GM21526 (cell line): ENCODE results near the gene ALCAM.

Experiments
- ATAC-seq: cut with Tn5 transposase; IDR thresholded peaks from one replicate; pipeline ENCODE4 v1.9.1; 2021; ENCODE audit warnings: moderate library complexity; ENCODE audit not compliant: unreplicated experiment, low FRiP score

The ALCAM gene

DNA sequence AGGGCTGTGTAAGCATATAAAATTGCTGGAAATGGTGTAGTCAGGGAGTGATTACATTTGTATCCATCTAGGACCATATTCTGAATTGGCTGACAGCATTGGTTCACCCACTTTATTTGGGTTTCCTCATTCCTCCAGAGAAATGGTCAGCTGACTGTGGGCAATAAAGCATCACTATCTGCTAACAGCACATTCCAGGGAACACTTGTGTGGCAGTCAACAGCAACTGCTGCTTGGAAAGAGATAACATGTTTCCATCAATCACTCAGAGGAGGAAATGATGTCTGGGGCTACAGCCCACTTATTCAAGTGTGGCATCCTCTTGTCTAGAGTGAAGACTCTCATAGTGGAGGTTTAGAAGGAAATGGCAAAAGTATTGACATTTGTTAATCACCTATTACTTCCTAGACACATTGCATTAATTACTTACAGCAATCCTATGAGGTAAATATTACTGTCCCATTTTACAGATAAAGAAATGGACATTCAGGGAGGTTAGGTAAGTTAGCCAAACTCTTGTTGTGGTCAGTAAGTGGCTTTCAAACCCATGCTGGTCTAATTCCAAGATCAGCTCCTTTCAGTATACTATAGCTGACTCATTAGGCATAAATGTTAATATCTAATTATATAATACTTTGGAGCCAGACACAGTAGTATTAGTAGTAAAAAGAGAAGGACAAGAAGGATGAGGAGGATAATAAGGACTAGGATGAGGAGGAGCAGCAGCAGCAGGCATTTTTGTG is 247.8 kb downstream of the ALCAM start:
- ATAC-seq, result no peak

DNA sequence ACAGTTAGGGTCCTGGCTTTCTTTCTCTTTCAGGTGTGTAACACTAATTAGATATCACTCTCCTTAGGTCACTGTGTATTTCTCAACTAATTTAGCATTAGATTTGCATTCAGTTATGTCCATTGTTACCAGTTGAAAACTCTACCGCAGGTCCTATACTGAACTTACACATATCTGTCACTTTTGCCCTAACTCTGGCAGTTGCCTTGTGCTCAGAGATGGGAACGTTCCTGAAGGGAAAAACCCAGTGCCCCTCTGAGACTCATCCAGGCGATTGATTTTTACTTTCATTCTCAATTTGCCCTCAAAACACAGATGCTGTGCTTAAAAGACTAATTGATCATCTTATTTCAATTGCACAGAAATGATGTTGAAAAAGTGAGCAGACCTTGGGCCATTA is 249.1 kb downstream of the ALCAM start:
- ATAC-seq, result no peak

DNA sequence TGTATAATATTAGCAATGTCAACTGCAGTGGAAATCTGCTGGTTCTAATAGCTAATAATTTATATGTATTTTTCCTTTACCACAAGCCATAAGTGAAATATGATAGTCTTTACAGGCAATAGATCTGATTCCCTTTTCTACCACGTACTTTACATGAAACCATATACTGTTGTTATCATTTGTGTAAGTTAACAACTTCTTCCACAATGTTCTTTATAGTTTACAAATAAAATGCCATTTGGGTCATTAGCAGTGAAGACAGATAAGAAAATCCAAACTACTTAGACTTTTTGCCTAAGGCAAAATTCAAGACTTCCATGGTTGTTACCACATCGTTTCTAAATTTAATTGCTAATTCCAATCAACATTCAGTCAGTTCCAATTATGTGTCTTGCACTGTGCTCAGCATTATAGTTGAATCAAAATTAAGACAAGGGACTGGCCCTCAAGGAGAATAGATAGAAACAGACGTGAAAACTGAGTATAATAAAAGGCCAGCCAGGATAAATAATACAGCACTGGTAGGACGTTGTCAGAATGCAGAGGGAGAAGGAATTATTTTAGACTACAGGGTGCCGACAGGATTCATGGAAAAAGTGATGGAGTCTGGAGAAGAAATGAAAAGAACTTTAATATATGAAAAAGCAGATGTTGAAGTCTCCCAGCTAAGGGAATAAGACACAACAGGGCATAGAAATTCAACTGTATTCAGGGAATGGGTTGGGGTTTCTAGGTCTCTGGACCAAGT is 249.8 kb downstream of the ALCAM start:
- no peak for ATAC-seq

DNA sequence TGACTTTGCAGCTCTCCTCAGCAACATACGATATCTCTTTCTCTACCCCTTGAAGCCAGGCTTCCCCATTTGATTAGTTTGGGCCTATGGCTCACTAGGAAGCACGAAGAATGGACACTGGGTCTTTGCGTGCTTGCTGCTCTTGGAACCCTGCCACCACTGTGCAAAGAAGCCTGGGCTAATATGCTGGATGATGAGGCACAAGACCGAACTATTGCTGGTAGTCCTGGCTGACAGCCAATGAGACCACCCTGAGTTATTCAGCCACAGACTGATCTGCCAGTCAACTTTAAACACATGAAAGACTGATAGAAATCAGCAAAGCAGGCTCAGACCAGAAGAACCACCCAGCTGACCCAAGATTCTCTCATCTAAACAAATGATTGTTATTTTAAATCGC is 251.8 kb downstream of the ALCAM start:
- ATAC-seq, result no peak

DNA sequence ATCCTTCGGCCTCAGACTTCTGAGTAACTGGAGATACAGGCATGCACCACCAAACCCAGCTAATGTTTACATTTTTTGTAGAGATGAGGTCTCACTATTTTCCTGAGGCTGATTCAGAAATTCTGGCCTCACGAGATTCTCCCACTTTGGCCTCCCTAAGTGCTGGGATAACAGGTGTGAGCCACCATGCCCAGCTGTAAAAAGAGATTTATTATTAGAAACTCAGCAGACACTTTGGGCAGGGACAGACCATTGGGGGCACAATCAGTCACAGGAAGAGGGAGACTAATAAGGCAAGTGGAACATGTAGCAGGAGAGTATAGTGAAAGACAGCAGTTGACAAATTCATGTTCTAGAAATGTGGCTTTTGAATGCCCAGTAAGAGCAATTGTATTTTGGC is 252.9 kb downstream of the ALCAM start:
- no peak for ATAC-seq

DNA sequence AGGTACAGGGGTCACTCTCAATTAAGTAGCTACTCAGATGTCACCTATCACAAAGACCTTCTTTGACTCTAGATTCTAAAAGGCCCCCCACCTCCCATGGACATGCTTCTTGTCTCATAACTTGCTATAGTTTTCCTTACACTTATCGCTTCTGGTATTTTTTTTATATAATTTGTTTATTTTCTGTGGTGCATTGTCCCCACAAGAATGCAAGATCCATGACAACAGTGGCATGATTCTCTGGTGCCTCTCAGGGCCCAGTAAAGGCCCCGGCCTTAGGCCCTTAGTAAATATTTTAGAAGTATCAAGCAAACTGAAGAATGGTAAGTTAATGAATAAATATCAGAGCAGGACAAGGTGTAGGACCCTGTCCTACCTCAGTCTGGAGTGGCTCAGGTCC is 253.5 kb downstream of the ALCAM start:
- no peak for ATAC-seq

DNA sequence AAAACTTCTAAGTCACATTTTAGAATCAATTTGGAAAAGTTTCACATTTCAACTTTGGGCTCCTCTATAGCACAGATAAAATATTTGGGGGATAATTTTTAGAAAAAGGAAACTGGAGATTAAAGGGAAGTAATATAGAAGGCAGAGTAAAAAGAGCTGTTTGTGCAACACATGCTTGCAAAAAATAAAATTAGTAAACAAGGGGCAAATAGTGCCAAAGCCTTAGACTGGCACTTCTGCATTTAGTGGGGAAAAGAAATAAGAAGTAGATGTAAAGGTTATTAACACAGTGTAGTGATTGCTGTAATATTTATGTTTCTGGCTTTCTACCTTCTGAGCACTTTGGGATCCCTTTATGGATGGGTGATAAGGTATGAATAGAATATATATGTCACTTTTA is 255.5 kb downstream of the ALCAM start:
- no peak for ATAC-seq
